GM19463 (cell line): ENCODE data around the gene KNCN.
A peak's percentile ranks its signal among the peaks of the same experiment; 100 is the strongest.

Experiments
- ATAC-seq: cut with Tn5 transposase; IDR thresholded peaks from one replicate; pipeline ENCODE4 v1.9.1; 2021; ENCODE audit warnings: mild to moderate bottlenecking, moderate library complexity; ENCODE audit not compliant: unreplicated experiment

The KNCN gene

DNA sequence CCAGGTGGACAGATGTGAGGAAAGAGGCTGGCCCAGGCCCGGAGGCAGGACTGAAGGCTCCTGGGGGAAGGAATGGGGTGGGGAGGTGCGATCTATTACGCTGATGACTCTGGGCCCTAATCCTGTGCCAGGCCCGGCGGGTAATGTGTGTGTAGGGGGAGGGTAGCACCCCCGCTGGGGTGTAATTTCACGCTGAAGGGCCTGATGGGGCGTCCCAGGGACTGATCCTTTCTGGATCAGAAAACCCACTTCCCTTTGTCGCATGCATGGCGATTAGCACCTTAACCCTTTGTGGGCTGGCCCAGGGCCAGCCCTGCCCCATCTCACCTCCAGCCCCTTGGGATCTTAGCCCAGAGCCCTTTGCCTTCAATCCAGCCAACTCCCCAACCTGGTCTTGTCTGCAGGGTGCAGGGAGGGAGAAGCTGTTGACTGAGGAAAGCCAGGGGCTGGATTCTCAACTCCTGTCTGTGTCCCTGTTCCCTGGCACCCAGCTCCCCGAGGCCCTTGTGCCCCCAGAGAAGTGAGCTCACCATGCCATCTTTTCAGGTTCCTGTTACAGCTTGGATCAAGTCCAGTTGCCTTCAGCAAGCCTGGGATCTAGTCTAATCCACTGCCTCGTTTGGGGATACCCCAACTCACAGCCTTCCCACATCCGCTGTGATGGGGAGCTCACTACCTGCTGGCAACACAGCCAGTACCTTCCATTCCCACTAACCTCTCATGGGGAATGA, 26.0 kb downstream of the KNCN start:
- ATAC-seq: no peak

DNA sequence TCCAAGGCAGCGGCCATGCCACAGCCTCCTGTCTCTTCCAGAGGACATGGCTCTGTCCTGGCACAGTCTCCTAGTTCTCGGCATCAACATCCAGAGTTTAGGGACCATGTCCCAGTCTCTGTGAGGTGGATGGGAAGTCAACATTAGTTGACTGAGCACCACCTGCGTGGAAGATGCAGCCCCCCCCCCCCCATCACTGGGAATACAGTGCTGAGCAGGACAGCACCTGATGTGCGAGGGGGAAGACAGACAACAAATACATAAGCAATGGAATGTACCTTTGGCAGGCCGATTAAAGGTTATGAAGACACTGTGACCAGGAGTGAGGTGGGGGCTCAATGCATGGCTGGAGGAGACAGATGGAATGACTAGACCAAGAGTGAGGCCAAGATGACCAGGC, 26.6 kb downstream of the KNCN start:
- no peak for ATAC-seq

DNA sequence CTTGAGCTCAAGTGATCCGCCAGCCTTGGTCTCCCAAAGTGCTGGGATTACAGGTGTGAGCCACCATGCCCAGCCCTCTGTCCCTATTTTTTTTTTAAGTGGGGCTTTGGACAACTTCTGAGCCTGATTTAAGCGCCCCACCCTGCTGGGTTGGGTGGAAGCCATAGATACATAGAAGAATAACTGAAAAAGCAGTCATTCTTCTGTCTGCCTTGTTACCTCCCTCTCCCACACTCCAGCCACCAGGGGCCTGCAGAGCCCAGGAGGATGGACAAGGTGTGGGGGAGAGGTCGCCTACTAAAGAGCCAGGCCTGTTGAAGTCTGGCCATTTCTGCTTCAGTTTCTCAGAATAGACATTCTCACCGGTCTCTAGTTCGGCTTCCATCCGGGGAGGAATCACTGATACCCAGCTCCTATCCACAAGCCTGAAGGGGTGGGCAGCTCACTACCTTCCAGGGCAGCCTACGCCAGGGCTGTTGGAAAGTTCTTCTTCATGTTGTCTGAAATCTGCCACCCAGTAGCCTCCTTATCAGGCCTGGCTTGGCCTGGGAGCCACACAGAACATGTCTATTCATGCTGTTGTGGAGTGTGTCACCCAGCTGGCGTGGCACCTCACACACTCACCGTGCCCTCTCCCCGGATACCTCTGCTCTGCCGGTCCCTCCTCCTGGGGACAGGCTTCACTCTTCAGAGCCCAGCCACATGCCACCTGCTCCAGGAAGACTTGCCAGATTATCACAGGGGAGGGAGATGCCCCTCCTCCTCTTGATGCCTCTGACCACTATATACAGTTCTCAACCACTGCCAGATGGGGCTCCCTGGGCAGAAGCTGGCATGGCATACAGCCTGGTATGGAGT, 27.7 kb downstream of the KNCN start:
- no peak for ATAC-seq

DNA sequence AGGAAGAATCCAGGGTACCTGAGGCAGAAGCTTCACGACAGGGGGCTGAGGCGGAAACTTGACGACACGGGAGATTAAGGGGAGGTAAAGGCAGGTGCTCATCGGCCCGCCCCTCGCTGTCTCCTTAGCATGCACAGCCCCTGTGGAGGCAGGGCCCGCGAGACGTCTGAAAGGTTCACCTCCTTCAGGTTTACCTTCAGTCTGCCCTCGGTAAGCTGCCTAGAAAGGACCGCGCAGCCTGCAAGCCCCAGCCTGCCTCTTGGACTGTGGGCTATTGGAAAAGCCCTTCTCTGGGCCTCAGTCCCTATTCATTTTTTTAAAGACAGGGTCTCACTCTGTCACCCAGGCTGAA, 28.5 kb downstream of the KNCN start:
- no peak for ATAC-seq

DNA sequence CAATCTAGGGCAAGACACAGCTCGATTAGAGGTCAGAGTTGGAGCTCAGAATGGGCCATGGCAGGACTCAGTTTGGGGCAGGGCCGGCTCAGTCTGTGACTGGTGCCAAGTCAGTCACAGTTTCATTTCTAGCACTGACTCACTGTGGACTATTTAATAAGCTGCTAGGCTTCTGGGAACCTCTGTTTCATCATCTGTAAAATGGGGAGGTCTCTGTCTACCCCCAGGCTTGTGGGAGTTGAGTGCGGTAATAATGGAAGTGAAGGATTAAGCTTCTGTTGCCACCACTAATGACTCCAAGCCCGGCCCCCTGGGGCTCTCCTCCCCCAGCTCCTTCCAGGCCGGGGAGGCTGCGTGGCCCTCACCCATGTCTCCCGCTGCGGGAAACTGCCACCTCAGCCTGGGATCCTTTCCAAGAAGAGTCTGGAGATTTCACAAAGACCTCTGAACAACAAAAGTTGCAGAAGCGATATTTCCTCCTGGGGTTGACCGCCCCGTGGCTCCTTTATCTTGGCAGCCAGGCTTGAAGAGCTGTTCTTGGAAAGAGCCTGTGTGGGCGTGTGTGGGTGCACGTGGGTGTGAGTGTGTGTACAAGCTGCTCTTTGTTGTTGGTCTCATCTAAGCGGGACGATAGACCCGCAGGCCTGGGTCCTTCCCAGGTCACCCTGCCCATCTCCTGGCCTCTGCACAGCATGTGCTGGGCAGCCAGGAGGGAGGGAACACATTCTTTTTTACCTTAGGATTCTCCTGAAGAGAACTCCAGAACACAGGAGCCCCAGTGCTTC, 29.1 kb downstream of the KNCN start:
- ATAC-seq: peak; percentile 81

DNA sequence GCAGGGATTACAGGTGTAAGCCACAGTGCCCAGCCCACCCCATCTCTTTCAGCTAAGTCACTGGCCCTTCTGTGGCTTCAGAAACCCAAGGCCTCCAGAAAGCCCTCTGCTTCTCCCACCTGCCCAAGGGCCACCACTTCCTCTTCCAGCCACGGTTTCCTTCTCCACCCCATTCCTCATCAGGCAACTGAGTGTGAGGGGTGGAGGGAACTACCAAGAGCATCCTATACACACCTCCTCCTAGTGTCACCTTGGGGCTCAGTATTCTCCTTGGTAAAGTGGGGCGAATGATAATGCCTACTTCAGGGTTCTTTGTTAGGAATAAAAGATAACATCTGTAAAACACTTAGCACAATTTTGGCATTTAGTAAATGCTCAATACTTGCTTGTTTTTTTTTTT, 30.0 kb downstream of the KNCN start:
- no peak for ATAC-seq

DNA sequence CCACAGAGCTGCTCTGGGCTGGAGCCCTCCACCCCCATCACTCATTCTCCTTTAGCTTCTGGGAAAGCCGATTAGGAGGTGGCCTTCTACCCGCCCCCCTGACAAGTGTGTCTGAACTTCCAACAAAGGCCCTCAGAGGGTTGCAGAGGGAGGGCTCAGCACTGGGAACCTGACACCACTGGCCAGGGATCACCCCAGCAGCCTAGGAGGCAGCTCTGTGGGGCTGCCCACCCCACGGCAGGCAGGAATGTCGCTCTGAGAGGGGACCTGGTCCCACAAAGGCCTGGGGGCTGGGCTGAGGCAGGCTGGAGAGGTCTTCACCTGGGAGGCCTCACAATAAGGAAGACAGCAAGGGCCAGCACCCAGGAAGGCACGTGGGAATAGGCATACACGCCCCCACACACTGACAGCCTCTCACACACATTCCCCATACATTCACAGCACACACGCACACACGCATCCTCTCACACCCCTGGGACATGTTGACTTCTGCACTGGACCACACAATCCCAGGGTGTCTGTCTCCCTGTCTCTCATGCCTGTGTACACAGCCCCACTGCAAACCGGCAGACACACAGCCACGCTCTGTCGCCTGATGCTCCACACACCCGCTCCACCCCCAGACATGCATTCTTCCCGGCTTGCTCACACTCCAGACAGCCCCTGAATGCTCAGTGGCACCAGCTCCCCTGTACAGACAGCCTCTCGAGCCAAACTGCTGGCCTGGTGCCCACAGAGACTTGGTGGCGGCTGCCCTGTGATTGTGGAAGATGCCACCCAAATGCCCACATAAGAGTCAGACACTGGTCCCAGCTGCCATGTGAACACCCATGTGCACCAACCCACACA, 31.2 kb downstream of the KNCN start:
- ATAC-seq: no peak

DNA sequence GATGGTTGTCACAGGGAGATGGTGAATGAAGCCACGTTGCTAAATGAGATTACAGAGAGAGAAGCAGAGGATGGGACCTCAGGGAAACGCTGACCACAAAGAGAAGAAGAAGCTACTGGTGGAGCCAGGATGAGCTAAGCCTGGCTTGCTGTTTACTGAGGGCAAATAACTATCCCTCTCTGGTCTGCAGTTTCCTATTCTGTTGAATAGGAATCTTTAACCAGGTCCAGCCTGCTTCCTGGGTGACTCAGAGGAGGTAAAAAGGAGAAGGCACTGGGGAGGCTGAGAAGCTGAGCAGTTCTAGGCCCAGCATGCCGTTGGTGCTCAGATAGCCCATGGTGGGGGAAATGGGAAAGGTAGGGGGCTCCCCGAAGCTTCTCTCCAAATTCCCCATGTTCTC, 32.2 kb downstream of the KNCN start:
- no peak for ATAC-seq

DNA sequence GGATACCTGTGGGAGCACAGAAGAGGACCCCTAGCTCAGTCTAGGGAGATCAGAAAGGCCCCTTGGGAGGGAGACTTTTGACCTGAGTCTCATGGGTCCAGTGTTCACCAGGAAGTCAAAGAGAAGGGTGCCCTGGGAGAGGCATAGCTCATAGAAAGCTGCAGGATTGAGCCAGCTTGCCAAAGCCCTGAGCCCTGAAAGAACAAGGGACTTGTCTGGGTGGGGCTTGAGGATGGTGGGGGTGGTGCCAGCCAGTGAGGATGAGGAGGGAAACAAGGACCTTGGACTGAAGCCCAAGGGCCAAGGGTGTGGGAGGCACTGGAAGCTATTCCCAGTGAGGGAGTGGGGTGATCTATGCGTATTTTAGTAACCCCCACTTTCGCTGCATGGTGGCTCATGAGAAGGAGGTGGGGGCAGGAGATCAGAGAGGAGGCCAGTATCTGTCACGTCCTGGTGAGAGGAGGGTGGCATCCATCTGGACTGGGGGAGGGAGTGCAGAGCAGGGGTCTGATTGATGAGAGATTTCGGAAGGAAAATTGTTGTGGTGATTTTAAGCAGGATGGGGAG, 33.4 kb downstream of the KNCN start:
- ATAC-seq: no peak

DNA sequence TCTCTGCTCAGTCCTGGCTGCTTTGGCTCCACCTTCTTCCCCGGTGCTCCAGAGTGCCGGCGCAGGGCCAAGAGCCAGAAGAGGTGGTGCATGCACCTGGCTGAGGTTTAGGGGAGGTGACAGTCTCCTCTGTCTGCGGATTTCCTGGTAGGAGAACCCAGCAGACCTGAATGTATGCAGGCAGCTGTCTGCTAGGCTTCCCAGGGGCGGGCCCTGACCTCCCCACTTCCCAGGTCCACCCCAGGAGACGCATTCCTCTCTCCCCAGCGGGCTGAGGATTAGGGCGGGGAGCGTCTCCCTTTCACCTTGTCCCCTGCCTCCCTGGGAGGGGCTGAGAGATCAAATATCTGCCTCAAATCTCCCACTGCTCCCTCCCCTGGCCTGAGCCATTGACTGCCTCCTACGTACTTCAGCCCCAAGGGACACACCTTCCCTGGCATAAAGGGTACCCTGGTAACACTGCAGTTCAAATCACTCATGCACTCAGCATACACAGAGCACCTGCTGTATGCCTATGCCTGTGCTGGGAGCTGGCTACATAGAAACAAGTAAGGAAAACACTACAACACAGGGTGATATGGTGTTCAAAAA, 34.3 kb downstream of the KNCN start:
- ATAC-seq: no peak

DNA sequence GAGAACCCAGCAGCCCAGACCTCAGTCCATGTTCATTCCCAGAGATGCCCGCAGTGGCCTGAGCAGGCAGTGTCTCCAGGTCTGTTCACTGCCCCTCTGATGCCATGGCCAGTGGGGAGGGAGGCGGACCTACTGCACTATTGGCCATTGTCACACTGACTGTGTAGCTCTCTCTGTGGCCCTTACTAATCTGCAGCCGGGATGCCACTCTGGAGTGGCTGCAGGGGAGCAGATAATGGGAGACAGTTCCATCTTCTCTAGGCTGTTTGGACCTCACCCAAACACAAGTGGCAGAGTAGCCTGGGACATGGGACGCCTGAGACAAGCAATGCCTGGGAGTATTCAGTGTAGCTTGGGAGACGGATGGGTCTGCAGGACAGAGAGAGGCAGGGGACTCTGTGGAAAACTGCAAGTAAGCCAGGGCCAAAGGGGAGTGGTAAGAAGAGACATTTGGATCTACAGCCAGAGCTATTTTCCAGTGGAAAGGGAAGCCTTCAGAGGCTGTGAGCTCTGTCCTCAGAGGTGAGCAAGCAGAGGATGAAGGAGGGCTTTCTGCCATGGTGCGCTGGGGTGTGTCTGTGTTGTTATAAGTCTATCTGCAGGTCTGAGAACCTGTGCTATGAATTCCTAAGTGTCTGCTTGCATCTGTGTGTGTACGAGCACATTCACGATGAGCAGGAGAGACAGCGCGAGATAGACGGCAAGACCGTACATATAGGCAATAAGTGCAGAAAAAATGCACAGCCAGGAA, 35.1 kb downstream of the KNCN start:
- no peak for ATAC-seq

DNA sequence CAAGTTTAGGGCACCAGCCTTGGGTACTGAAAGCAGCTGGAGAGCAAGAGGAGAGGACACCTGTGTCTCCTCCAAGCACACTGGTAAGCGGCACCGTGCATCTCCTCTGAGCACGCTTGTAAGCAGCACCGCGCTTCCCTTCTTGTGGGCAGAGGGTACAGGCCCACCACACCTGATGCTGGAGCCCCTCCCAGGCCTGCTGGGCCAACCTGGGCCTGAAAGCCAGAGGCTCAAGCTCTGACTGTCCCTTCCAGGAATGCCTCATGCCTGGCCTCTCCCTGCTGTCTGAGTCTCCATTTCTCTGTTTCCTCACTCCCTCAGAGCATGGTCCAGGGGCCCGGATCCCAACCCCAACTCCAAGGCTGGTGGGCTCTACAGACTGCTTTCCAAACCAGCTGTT, 35.9 kb downstream of the KNCN start:
- ATAC-seq: no peak

DNA sequence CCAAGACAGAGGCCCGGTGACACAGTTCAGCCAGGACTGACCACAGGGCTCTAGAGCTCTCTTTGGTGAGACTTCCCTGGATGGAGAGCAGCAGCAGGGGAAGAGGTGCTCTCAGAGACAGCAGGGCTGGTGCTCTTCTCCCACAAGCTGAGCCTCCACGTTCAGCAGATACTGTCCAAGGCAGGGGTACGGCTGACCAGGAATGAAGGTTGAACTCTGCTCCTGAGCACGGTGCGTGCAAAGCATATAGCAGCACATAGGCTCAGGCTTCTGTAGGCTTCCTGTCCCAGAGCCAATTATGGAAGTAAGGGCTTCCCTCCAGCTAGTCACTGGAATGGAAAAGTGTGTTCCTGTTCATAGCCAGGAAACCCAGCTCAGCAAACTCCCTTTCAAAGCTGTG, 37.9 kb downstream of the KNCN start:
- ATAC-seq: no peak

DNA sequence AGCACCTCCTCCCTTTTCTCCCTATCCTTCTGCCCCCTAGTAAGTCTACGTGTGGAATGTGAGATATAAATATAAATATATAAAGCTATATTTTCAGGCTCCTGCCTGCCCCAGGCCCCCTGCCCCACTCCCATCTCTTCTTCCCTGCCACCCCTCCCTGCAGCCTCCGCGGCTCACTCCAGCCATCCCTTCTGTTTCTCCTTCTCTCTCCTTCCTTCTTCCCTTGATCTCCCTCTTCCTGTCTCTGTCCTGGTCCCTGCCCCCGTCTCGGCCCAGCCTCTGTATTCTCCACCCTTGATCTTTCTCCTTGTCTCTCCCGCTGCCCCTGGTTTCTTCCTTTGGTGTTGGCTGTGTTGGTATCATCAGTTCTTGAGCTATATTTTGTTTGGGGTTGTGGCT, 38.7 kb downstream of the KNCN start:
- no peak for ATAC-seq

DNA sequence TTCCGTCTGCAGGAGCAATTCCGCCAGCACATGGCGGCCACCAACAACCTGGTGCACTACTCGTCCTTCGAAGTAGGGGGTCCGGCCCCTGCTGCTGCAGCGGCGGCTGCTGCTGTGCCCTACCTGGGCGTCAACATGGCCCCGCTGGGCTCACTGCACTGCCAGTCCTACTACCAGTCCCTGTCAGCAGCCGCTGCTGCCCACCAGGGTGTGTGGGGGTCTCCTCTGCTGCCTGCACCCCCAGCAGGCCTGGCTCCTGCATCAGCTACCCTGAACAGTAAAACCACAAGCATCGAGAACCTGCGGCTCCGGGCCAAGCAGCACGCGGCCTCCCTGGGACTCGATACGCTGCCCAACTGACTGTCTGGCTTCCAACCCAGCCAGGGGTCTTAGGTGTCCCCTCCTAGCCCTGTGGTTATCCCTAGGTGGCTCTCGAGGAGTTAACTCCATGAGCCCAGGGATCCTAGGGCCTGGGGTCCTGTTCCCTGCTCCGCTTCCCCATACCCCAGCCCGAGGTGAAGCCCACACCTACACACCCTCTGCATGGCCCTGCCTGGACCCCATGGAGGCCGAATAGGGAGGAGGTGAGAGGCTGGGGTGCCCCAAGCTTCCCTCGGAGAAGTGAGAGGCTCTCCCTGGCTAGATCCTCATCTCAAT, 39.2 kb downstream of the KNCN start:
- no peak for ATAC-seq

DNA sequence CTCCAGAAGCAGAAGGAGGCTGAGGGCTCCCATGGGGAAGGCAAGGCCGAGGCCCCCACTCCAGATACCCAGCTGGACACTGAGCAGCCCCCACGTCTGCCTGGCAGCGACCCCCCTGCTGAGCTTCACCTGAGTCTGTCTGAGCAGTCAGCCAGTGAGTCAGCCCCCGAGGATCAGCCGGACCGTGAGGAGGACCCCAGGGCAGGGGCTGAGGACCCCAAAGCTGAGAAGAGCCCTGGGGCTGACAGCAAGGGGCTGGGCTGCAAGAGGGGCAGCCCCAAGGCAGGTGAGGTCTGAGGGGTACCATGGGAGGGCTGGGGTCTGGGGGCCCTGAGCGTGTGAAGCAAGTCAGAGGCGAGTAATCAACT, 40.5 kb downstream of the KNCN start:
- no peak for ATAC-seq

DNA sequence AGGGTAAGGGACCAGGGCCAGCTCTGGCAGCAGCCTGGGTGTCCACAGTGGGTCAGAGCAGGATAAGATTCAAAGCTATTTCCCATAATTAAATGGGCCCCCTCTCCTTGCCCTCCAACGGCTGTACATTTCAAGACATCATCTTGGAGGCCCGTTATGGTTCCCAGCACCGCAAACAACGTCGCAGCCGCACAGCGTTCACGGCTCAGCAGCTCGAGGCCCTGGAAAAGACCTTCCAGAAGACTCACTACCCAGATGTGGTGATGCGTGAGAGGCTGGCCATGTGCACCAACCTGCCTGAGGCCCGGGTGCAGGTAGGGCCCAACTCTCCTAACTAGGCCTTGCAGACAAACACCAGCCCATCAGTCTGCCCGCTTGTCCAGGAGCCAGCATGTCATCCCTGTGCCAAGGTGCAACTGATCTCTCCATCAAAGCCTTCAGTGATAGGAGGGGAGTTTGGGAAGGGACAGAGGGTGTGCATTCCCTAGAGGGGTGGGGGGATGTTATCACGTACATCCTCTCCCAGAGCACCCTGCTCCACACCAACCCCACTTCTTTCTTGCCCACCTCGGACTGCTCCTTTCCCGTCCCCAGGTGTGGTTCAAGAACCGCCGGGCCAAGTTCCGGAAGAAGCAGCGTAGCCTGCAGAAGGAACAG, 41.0 kb downstream of the KNCN start:
- no peak for ATAC-seq

DNA sequence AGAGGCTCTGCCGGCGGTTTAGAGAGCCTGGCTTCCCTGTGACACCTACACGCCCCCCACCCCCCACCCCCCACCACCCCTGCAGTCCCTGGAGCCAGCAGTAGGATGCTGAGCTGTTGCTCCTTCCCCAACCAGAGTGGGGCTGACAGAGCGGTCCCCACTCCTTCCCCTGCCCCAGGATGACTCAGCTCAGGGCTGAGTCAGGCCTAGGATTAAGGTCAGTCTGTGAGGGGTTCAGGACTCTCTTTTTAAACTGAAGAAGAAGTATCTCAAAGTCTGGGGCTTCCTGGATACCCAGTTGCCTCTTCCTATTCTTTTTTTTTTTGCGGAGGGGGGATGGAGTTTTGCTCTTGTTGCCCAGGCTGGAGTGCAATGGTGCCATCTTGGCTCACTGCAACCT, 42.7 kb downstream of the KNCN start:
- no peak for ATAC-seq
